Activated CD4-positive, alpha-beta T cell treated with anti-CD3 and anti-CD28 coated beads, Interleukin-2, amount 10 ng/mL, durations not matched to agents 24 days and 14 days (primary cell): Measurements from ENCODE around the gene NOTCH4. TPM values are rescaled to one million over a fixed set of nuclear protein-coding genes. Genes with fewer than 3 reads are reported as not detected.
"Not testable (repeated sequence)": the region's sequence is repeated elsewhere in the genome, so short reads cannot be mapped to it uniquely, and the experiment has no call there.

Source experiments
- DNase-seq: peaks from one replicate; pipeline ENCODE4 v3.0.0; 2022
- H3K27ac Mint-ChIP-seq: one replicate; pipeline ENCODE4 v1.8.0; 2022; ENCODE audit warnings: mild to moderate bottlenecking, mixed read lengths
- H3K27me3 Mint-ChIP-seq: one replicate; pipeline ENCODE4 v1.8.0; 2022; ENCODE audit warnings: mixed read lengths
- H3K36me3 Mint-ChIP-seq: one replicate; pipeline ENCODE4 v1.8.0; 2022; ENCODE audit warnings: low read depth, mild to moderate bottlenecking, mixed read lengths
- H3K4me1 Mint-ChIP-seq: one replicate; pipeline ENCODE4 v1.8.0; 2021; ENCODE audit warnings: mixed read lengths
- H3K4me3 Mint-ChIP-seq: one replicate; pipeline ENCODE4 v1.8.0; 2022; ENCODE audit warnings: mild to moderate bottlenecking, moderate library complexity, mixed read lengths
- H3K9me3 Mint-ChIP-seq: one replicate; pipeline ENCODE4 v1.8.0; 2021; ENCODE audit warnings: mixed read lengths
- intact Hi-C: fragments of 100-400 bp; cut with micrococcal nuclease; formaldehyde crosslinking; loops from one replicate; pipeline ENCODE4 v1.15.1; 2023
- total RNA-seq: library from RNA; stranded (reverse); gene quantifications from 2 replicates; pipeline ENCODE4 v1.2.3, GENCODE V29; 2022

The NOTCH4 gene
- total RNA-seq, 1 donor from 2014 or later = 0.37 TPM

- Mint-ChIP-seq H3K4me3 (peak overlapping the region; percentile 87), H3K4me1 (peaks cover 51% of the 10 kb centered on the region), H3K27ac (peak overlapping the region; percentile 81), H3K36me3 (peaks cover 57% of the 10 kb centered on the region)
- intact Hi-C loops, DNase-seq, H3K9me3 Mint-ChIP-seq, H3K27me3 Mint-ChIP-seq: not testable (repeated sequence)
These were observed 36.0 kb downstream of the NOTCH4 start for GRCh38 chr6:32187725-32188380.

- peaks cover 56% of the 10 kb centered on the region for H3K36me3 Mint-ChIP-seq
- no peak for DNase-seq
These were observed 36.7 kb downstream of the NOTCH4 start for GRCh38 chr6:32187009-32187709.

GRCh38 chr6:32186151-32186840 lies 37.6 kb downstream of the NOTCH4 start:
- H3K27ac Mint-ChIP-seq = peak overlapping the region; percentile 89
- H3K36me3 Mint-ChIP-seq = peaks cover 62% of the 10 kb centered on the region
- H3K9me3 Mint-ChIP-seq, H3K27me3 Mint-ChIP-seq, DNase-seq, intact Hi-C loops: not testable (repeated sequence)
- peaks cover 46% of the 10 kb centered on the region for H3K4me1 Mint-ChIP-seq
- H3K4me3 Mint-ChIP-seq = peak overlapping the region; percentile 46

More at GRCh38 chr6:32187009-32187709, 36.7 kb downstream of the NOTCH4 start:
- Mint-ChIP-seq H3K4me1 (peaks cover 51% of the 10 kb centered on the region), H3K27ac (peak overlapping the region; percentile 89), H3K9me3 (no peaks in the 10 kb centered on the region), H3K4me3 (peak overlapping the region; percentile 31), H3K27me3 (no peaks in the 10 kb centered on the region)
- intact Hi-C loops = no loop called here

- H3K36me3 Mint-ChIP-seq = peaks cover 65% of the 10 kb centered on the region
- peaks cover 44% of the 10 kb centered on the region for H3K4me1 Mint-ChIP-seq
- intact Hi-C loops, H3K9me3 Mint-ChIP-seq, H3K27me3 Mint-ChIP-seq: not testable (repeated sequence)
- H3K4me3 Mint-ChIP-seq = peak overlapping the region; percentile 46
- peak overlapping the region; percentile 89 for H3K27ac Mint-ChIP-seq
- DNase-seq = peak; percentile 75
These were observed 38.2 kb downstream of the NOTCH4 start for GRCh38 chr6:32185681-32186131.

GRCh38 chr6:32184084-32184640 lies 39.7 kb downstream of the NOTCH4 start, which contains the start of gene AGER:
Gene AGER (minus strand): TSS chr6:32184253. CDS start chr6:32184222, 31 bp downstream.
- Mint-ChIP-seq H3K27ac (peak within 1 kb of the TSS; percentile 67), H3K9me3 (no peaks in the 10 kb centered on the region), H3K27me3 (no peaks in the 10 kb centered on the region), H3K4me3 (no peak within 1 kb of the TSS), H3K4me1 (peaks cover 48% of the 10 kb centered on the region), H3K36me3 (peaks cover 67% of the 10 kb centered on the region)
- intact Hi-C loops = no loop called here
- DNase-seq = no peak

- H3K27ac Mint-ChIP-seq = peak overlapping the region; percentile 67
- H3K36me3 Mint-ChIP-seq = peaks cover 67% of the 10 kb centered on the region
- no peaks in the 10 kb centered on the region for H3K9me3 Mint-ChIP-seq
- no peak for DNase-seq
- H3K4me3 Mint-ChIP-seq = no peak overlapping the region
- H3K27me3 Mint-ChIP-seq = no peaks in the 10 kb centered on the region
- H3K4me1 Mint-ChIP-seq = peaks cover 48% of the 10 kb centered on the region
- intact Hi-C loops = no loop called here
These were observed 40.3 kb downstream of the NOTCH4 start for GRCh38 chr6:32183483-32184083.

- H3K36me3 Mint-ChIP-seq = peaks cover 68% of the 10 kb centered on the region
- intact Hi-C loops = no loop called here
These were observed 40.8 kb downstream of the NOTCH4 start for GRCh38 chr6:32183030-32183429.

GRCh38 chr6:32182555-32182981 lies 41.3 kb downstream of the NOTCH4 start:
- no peaks in the 10 kb centered on the region for H3K27me3 Mint-ChIP-seq
- H3K4me1 Mint-ChIP-seq = peaks cover 48% of the 10 kb centered on the region
- intact Hi-C loops = no loop called here
- peaks cover 66% of the 10 kb centered on the region for H3K36me3 Mint-ChIP-seq
- H3K27ac Mint-ChIP-seq = peak overlapping the region; percentile 54
- H3K4me3 Mint-ChIP-seq = no peak overlapping the region
- DNase-seq = no peak
- H3K9me3 Mint-ChIP-seq = no peaks in the 10 kb centered on the region

More at GRCh38 chr6:32183030-32183429, 40.8 kb downstream of the NOTCH4 start:
- Mint-ChIP-seq H3K4me1 (peaks cover 47% of the 10 kb centered on the region), H3K4me3 (no peak overlapping the region), H3K27ac (peak overlapping the region; percentile 54), H3K27me3 (no peaks in the 10 kb centered on the region), H3K9me3 (no peaks in the 10 kb centered on the region)
- DNase-seq = no peak

GRCh38 chr6:32181915-32182529 lies 41.8 kb downstream of the NOTCH4 start:
- DNase-seq = no peak
- intact Hi-C loops = no loop called here
- H3K4me3 Mint-ChIP-seq = no peak overlapping the region
- no peaks in the 10 kb centered on the region for H3K9me3 Mint-ChIP-seq
- H3K27me3 Mint-ChIP-seq = no peaks in the 10 kb centered on the region
- peaks cover 61% of the 10 kb centered on the region for H3K36me3 Mint-ChIP-seq
- peaks cover 47% of the 10 kb centered on the region for H3K4me1 Mint-ChIP-seq
- no peak overlapping the region for H3K27ac Mint-ChIP-seq

- intact Hi-C loops = no loop called here
- no peak for DNase-seq
- Mint-ChIP-seq H3K4me3 (no peak overlapping the region), H3K27ac (peak overlapping the region; percentile 55), H3K36me3 (peaks cover 53% of the 10 kb centered on the region), H3K4me1 (peaks cover 48% of the 10 kb centered on the region), H3K9me3 (no peaks in the 10 kb centered on the region), H3K27me3 (no peaks in the 10 kb centered on the region)
These were observed 42.6 kb downstream of the NOTCH4 start for GRCh38 chr6:32181148-32181702.

GRCh38 chr6:32179766-32180405 lies 44.0 kb downstream of the NOTCH4 start:
- DNase-seq = no peak
- no peaks in the 10 kb centered on the region for H3K27me3 Mint-ChIP-seq
- no peaks in the 10 kb centered on the region for H3K9me3 Mint-ChIP-seq
- H3K27ac Mint-ChIP-seq = peak overlapping the region; percentile 95
- intact Hi-C loops = loop anchor here (5.0 to 10.0 kb wide), 5 partner anchors 223 to 1235 kb away; partner anchors contain the start of genes BRD2, CUTA, HSD17B8 and NELFE
- H3K36me3 Mint-ChIP-seq = peaks cover 44% of the 10 kb centered on the region
- H3K4me3 Mint-ChIP-seq = peak overlapping the region; percentile 86
- H3K4me1 Mint-ChIP-seq = peaks cover 48% of the 10 kb centered on the region
